Effector memory CD4-positive, alpha-beta T cell (primary cell): ENCODE results near the gene MESD.

Experiments used
- DNase-seq, 3 donors: peaks; one replicate each; pipeline ENCODE4 v3.0.0-alpha.2; 2020
- H3K27ac ChIP-seq: 2 replicates; pipeline ENCODE4 v1.7.0; 2013; ENCODE audit warnings: mild to moderate bottlenecking, low read length, moderate library complexity; ENCODE audit not compliant: insufficient read depth, poor library complexity, severe bottlenecking
- H3K27me3 ChIP-seq: replicated peaks from 2 replicates; pipeline ENCODE4 v1.7.0; 2013; ENCODE audit warnings: mild to moderate bottlenecking, low read length; ENCODE audit not compliant: insufficient read depth, control insufficient read depth, poor library complexity, severe bottlenecking
- H3K36me3 ChIP-seq: 2 replicates; pipeline ENCODE4 v1.7.0; 2013; ENCODE audit warnings: mild to moderate bottlenecking, low read length, moderate library complexity; ENCODE audit not compliant: control insufficient read depth, insufficient read depth
- H3K4me1 ChIP-seq: 2 replicates; pipeline ENCODE4 v1.7.0; 2013; ENCODE audit warnings: low read length, mild to moderate bottlenecking; ENCODE audit not compliant: control insufficient read depth, insufficient read depth, poor library complexity, severe bottlenecking
- H3K4me3 ChIP-seq: 2 replicates; pipeline ENCODE4 v1.7.0; 2013; ENCODE audit warnings: low read length, low read depth, mild to moderate bottlenecking; ENCODE audit not compliant: insufficient read depth, poor library complexity, severe bottlenecking
- H3K9me3 ChIP-seq: 2 replicates; pipeline ENCODE4 v1.7.0; 2013; ENCODE audit warnings: mild to moderate bottlenecking, low read length, moderate library complexity; ENCODE audit not compliant: control insufficient read depth

Gene MESD

DNA sequence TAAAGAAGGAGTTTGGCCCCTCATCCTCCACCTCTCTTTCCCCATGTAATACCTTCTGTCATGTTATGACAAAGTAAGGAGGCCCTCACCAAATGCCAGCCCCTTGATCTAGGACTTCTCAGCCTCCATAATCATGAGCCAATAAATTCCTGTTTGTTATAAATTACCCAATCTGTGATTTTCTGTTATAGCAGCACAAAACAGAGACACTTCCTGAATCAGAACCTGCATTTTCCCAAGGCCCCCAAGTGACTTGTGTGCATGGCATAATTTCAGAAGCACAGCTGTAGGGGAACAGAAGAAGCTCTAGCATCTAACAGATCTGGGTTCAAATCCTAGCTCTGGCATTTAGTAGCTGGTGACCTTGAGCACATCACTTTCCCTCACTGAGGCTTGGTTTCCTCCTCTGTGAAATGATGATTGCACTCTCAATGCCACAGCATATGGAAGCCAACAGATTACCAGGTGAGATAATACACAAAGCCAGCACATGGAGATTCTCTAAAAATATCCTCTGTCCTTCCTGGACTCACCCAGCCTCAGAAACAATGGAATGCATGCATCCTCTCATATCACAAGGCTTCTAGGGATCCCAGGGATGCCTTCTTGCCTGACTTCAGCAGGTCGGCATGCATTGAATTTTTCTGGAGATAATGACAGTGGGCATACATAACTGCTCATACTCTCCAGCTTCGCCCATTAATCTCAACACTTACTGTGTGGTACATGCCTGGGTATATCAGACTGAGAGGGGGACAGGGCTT, 37.4 kb upstream of the MESD start:
- Histone ChIP-seq H3K4me1 (no peaks in the 10 kb centered on the region), H3K27me3 (no peaks in the 10 kb centered on the region), H3K4me3 (no peak overlapping the region), H3K36me3 (no peaks in the 10 kb centered on the region), H3K27ac (no peak overlapping the region), H3K9me3 (no peaks in the 10 kb centered on the region)
- DNase-seq, result no peak

DNA sequence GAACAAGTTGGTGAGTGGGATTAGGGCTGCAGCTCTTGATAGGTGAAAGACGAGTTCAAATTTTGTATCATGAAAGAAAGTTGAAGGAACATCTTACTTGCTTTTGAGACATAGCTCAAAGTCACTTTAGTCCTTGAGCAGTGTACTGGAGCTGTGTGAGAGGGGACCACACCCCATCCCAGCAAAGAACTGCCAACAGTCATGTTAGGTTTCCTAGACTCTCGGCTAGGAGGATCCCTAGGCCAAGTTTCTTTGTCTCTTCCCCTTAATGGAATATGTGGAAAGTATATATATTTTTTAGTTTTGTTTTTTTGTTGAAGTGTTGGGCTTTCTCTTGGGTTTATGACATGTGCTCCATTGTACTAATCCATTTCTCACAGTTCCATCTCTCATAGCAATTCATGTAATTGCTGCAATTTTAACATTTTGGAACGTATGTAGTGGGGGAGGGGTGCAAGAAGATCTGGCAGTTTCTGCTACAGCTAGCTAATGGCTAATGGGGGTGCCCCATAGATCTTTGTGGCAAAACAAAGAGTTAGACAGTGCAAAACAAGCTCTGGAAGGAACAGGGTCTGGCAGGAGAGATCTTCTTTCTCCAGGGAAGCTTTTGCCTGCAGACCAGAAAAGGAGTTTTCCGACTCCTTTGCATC, 36.2 kb upstream of the MESD start:
- Histone ChIP-seq H3K4me3 (no peak overlapping the region), H3K4me1 (no peaks in the 10 kb centered on the region), H3K27me3 (no peaks in the 10 kb centered on the region), H3K27ac (no peak overlapping the region), H3K9me3 (no peaks in the 10 kb centered on the region), H3K36me3 (no peaks in the 10 kb centered on the region)
- no peak for DNase-seq

DNA sequence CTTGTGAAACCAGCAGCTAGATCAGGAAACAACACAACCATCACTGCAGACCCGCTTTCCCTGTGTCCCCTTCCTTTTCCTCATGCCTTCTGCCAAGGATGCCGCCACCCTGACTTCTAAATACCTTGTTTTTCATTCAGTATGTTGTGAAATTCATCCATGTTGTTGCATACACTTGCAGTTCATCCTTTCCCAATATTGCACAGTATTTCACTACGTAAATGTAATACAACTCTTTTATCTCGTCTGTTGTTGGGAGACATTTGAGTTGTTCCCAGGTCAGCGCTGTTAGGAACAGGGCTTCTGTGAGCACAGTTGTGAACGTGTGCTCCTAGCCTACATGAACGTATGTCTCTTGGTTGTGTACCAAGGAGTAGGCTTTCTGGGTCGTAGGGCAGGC, 35.3 kb upstream of the MESD start:
- no peaks in the 10 kb centered on the region for H3K36me3 ChIP-seq
- H3K4me1 ChIP-seq, result no peaks in the 10 kb centered on the region
- H3K9me3 ChIP-seq, result no peaks in the 10 kb centered on the region
- H3K27me3 ChIP-seq, result no peaks in the 10 kb centered on the region
- no peak overlapping the region for H3K4me3 ChIP-seq
- H3K27ac ChIP-seq, result no peak overlapping the region
- DNase-seq, result no peak

DNA sequence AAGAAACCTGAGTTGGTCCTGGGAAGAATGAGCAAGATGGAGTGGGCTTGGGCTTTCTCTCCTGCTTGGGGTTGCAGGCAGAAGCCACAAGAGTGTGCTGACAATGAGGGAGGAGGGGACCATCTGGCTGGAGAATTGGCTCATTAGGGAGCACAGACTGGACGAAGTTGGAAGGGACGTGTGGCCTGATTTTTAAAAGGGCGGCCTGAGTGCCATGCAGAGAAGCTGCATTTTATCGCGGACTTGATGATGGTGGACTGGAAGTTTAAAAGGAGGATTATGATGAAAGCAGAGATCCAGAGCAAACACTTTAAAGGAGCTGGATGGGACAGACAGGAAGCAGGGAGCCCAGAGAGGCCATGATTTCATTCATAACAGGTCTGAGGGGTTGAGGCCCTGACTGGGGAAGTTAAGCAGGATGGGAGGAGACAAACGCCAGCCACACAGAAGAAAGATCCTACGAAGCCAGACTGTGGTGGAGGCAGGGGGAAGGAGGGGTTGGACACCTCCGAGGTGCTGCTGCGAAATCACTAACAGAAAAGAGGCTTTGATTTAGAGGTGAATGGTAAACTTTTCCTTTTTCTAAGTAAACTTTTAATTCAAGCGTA, 34.8 kb upstream of the MESD start:
- DNase-seq, result no peak
- Histone ChIP-seq H3K9me3 (no peaks in the 10 kb centered on the region), H3K27me3 (no peaks in the 10 kb centered on the region), H3K27ac (no peak overlapping the region), H3K36me3 (no peaks in the 10 kb centered on the region), H3K4me3 (no peak overlapping the region), H3K4me1 (no peaks in the 10 kb centered on the region)

DNA sequence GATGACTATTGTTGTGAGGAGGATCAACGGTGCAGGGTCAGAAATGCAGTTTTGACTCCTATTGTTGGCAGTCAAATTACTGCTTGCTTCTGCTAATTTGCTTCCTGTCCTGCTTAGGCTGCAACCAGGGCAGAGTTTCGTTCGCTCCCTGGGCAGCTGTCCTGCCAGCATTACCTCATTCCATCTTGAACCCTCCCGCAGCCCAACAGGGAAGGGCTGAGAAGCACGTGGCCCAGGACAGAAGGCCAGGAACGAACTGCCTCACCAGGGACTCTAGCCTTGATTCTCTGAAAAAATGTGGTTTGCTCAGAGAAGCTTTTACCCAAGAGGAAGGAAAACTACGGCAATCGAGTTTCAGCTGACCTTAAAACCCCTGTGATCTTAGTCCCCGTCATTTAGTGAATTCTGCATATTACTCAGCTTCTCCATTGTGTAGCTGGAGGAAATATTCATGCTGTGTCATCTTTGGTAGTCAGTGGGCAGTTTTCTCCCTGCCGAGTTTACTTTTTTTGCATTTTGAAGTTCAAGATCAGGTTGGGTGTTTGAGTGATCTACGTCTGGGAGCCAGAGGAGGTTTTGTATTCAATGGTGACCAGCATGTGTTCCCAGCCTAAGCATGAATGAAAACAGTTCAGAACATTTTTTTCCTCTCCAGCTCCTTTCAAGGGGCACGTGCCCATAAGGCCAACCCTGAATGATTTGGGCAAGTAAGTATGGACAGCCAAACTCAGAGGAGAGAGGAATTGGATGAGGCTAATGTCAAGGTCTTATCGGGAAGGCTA, 34.1 kb upstream of the MESD start:
- Histone ChIP-seq H3K36me3 (no peaks in the 10 kb centered on the region), H3K27ac (no peak overlapping the region), H3K27me3 (no peaks in the 10 kb centered on the region), H3K4me3 (no peak overlapping the region), H3K9me3 (no peaks in the 10 kb centered on the region), H3K4me1 (no peaks in the 10 kb centered on the region)
- no peak for DNase-seq

DNA sequence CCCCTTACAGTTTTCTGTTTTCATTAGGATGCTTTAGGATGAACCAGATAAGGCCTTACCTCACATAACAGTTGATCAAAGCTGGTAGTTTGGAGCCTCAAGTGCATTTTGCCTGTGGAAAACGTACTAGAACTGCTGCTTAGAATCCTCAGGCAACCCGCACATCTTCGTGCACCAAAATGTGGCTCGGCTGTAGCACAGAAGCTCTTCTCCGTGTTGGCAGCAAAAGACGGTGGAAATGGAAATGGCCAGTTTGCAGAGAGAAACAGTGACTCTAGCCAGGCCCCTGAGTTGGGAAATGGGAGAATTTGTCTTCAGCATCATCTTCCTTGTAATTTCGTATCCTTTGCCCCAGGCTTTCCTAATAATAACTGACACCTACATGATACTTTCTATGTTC, 31.7 kb upstream of the MESD start:
- no peaks in the 10 kb centered on the region for H3K4me1 ChIP-seq

DNA sequence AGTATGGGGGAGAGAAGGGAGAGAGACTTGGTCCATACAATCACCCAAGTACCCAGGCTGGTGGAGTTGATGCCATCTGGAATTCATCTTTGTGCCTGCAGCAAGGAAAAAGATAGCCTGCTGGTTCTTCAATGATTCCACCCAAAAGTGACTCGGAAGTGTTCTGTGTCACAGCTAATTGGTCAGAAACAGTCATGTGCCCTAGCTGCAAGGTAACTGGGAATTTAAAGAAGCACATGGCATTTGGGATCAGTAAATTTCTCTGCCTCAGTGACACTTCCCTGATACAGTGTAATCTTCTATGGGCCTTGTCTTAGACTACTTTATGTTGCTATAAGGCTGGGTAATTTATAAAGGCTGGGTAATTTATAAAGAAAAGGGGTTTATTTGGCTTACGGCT, 28.6 kb upstream of the MESD start:
- Histone ChIP-seq H3K4me1 (no peaks in the 10 kb centered on the region), H3K9me3 (no peaks in the 10 kb centered on the region), H3K36me3 (no peaks in the 10 kb centered on the region), H3K27ac (no peak overlapping the region), H3K27me3 (no peaks in the 10 kb centered on the region), H3K4me3 (no peak overlapping the region)
- DNase-seq, result no peak

More for the DNA sequence above, 31.7 kb upstream of the MESD start:
- H3K9me3 ChIP-seq, result no peaks in the 10 kb centered on the region
- H3K27ac ChIP-seq, result no peak overlapping the region
- H3K27me3 ChIP-seq, result no peaks in the 10 kb centered on the region
- DNase-seq, result no peak
- H3K36me3 ChIP-seq, result no peaks in the 10 kb centered on the region
- H3K4me3 ChIP-seq, result no peak overlapping the region

DNA sequence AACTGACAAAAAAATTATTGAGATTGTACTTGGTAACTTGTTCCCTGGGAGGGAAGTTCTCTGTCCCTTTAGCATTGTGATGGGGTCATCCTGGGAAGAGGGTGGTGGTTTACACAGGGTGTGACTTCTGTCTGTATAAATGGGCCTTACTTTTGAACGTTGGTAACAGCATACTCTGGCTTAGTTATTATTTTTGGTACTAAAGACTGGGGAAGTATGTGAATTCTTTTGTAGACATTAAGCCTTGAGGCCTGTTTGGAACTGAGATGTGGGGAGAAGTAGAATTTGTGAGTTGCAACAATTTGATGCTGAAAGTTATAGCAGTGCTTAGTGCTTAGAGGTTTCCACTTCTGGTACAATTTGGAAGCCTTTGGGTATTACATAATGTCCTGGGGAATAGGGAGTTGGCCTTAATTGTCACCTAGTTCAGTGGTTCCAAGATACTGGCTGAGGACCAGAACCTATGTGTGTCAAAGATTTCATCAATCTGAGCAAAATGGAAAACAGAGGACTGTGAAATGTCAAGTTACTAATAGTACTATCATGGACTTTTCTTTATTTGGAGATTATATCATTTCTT, 27.0 kb upstream of the MESD start:
- H3K36me3 ChIP-seq, result no peaks in the 10 kb centered on the region
- H3K4me3 ChIP-seq, result no peak overlapping the region
- DNase-seq, result no peak
- H3K4me1 ChIP-seq, result no peaks in the 10 kb centered on the region
- H3K9me3 ChIP-seq, result no peaks in the 10 kb centered on the region
- H3K27me3 ChIP-seq, result no peaks in the 10 kb centered on the region
- no peak overlapping the region for H3K27ac ChIP-seq

DNA sequence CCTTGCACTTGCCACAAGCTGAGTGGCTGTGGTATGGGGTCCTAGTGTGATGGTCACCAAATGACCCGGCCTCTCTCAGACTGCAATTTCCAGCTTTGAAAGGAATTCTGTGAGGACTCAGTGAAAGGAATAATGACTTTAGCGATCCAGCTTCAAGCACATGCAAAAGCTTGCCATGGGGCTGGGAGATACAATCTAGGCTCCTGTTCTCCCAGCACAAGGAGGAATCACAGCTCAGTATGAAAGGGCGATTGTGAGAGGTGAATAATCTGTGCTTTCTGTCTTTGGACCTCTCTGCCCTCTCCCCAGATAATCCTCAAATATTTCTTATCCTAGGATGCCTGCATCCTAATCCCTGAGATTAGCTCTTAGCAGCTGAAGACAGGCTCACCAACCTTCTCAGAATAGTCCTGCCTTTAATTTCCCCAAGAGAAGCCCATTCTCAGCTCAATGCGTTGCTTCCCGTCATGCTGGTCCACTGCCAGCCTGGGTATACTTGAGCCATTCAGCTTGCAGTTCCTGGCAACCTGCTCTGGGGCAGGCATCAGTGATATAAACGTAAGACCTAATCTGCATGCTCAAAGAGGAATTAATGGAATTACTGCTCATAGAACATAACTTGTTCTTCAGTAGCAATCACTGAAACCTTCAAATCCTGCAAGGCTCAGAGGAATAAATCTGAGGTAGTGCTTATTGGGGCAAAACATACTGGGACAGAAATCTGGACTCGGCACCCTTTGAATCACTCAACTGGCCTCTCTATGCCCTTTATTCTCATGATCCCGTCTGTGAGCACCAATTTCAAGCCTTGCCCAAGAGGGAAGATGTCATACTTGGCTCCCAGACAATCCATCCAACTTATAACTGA, 26.2 kb upstream of the MESD start:
- no peaks in the 10 kb centered on the region for H3K27me3 ChIP-seq
- H3K9me3 ChIP-seq, result no peaks in the 10 kb centered on the region
- H3K4me3 ChIP-seq, result no peak overlapping the region
- H3K36me3 ChIP-seq, result no peaks in the 10 kb centered on the region
- no peaks in the 10 kb centered on the region for H3K4me1 ChIP-seq
- no peak overlapping the region for H3K27ac ChIP-seq
- no peak for DNase-seq
